IMR-90 (cell line): ENCODE results near the gene VSNL1. TPM values are rescaled to one million over a fixed set of nuclear protein-coding genes. Genes with fewer than 3 reads are reported as not detected.

Source experiments
- ATAC-seq: fragments of 200-7000 bp; cut with Tn5 transposase; 2 replicates; pipeline ENCODE4 v1.9.1; 2020; ENCODE audit warnings: low read depth, mild to moderate bottlenecking, moderate library complexity
- BruUV-seq: library from RNA; stranded (reverse); fragments of 400-500 nt; replicated peaks from 2 replicates; lab custom pipeline; 2021; lab: Mats Ljungman, UMichigan
- CTCF ChIA-PET: fragments of 300-600 bp; formaldehyde crosslinking; extraction: SDS; loops from one replicate; lab custom pipeline; 2021; ENCODE audit warnings: antibody characterized with exemption; lab: Yijun Ruan, JAX
- POLR2A ChIA-PET: fragments of 300-600 bp; sonication (Branson Sonifier 250); formaldehyde crosslinking; loops from one replicate; lab custom pipeline; 2022; ENCODE audit warnings: antibody characterized with exemption; ENCODE audit not compliant: unreplicated experiment; lab: Charles Lee
- DNase-seq: peaks from one replicate; pipeline ENCODE4 v3.0.0; 2013
- H2AFZ ChIP-seq: replicated peaks from 2 replicates; pipeline ENCODE3; 2013; ENCODE audit warnings: low read length, mild to moderate bottlenecking; ENCODE audit not compliant: poor library complexity
- H2AK5ac ChIP-seq: 2 replicates; pipeline ENCODE4 v1.6.1; 2013; ENCODE audit warnings: low read depth, low read length, inconsistent platforms
- H2AK9ac ChIP-seq: replicated peaks from 2 replicates; pipeline ENCODE3; 2013; ENCODE audit warnings: mild to moderate bottlenecking, low read depth, low read length, moderate library complexity; ENCODE audit not compliant: poor library complexity
- H2BK120ac ChIP-seq: 2 replicates; pipeline ENCODE4 v1.6.1; 2013; ENCODE audit warnings: low read depth, low read length, inconsistent platforms
- H2BK15ac ChIP-seq: 3 replicates; pipeline ENCODE4 v1.6.1; 2013; ENCODE audit warnings: low read depth, low read length, inconsistent platforms
- H2BK20ac ChIP-seq: 2 replicates; pipeline ENCODE4 v1.6.1; 2013; ENCODE audit warnings: low read depth, mild to moderate bottlenecking, inconsistent platforms, low read length, moderate library complexity
- H2BK5ac ChIP-seq: 2 replicates; pipeline ENCODE4 v1.6.1; 2013; ENCODE audit warnings: mild to moderate bottlenecking, low read depth, low read length, inconsistent platforms; ENCODE audit not compliant: poor library complexity, severe bottlenecking
- H3K14ac ChIP-seq: replicated peaks from 2 replicates; pipeline ENCODE4 v1.6.1; 2013; ENCODE audit warnings: low read depth, low read length, inconsistent platforms
- H3K18ac ChIP-seq: 2 replicates; pipeline ENCODE4 v1.6.1; 2013; ENCODE audit warnings: low read depth, low read length, control low read depth
- H3K23ac ChIP-seq: 2 replicates; pipeline ENCODE4 v1.6.1; 2013; ENCODE audit warnings: low read depth, low read length, inconsistent platforms
- H3K27ac ChIP-seq: 2 replicates; pipeline ENCODE4 v1.5.1; 2013; ENCODE audit warnings: mild to moderate bottlenecking, control low read depth, low read length; ENCODE audit not compliant: insufficient read depth
- H3K27me3 ChIP-seq: 2 replicates; pipeline ENCODE4 v1.6.1; 2013; ENCODE audit warnings: low read length; ENCODE audit not compliant: control insufficient read depth, insufficient read depth
- H3K36me3 ChIP-seq: 2 replicates; pipeline ENCODE4 v1.6.1; 2013; ENCODE audit warnings: low read length, mixed read lengths; ENCODE audit not compliant: control insufficient read depth, insufficient read depth
- H3K4ac ChIP-seq: 2 replicates; pipeline ENCODE4 v1.6.1; 2013; ENCODE audit warnings: low read depth, low read length, inconsistent platforms
- H3K4me1 ChIP-seq: 2 replicates; pipeline ENCODE4 v1.6.1; 2013; ENCODE audit warnings: low read length, mixed read lengths; ENCODE audit not compliant: control insufficient read depth, insufficient read depth
- H3K4me2 ChIP-seq: 2 replicates; pipeline ENCODE4 v1.6.1; 2013; ENCODE audit warnings: low read depth, mild to moderate bottlenecking, control low read depth, low read length, moderate library complexity
- H3K4me3 ChIP-seq: 2 replicates; pipeline ENCODE4 v1.5.1; 2013; ENCODE audit warnings: low read depth, mild to moderate bottlenecking, control low read depth, low read length, moderate library complexity; ENCODE audit not compliant: insufficient read depth
- H3K56ac ChIP-seq: 2 replicates; pipeline ENCODE4 v1.6.1; 2013; ENCODE audit warnings: low read length, inconsistent platforms; ENCODE audit not compliant: insufficient read depth; ENCODE audit errors: extremely low read depth
- H3K79me1 ChIP-seq, 2 experiments: 2 replicates each; pipeline ENCODE4 v1.6.1; 2013; ENCODE audit warnings: low read length in 2 of 2, inconsistent platforms in 1 of 2, low read depth in 1 of 2
- H3K9ac ChIP-seq: 2 replicates; pipeline ENCODE4 v1.6.1; 2013; ENCODE audit warnings: low read depth, low read length, control low read depth
- H3K9me1 ChIP-seq: 2 replicates; pipeline ENCODE4 v1.6.1; 2013; ENCODE audit warnings: low read length, inconsistent platforms; ENCODE audit not compliant: insufficient read depth
- H3K9me3 ChIP-seq: 2 replicates; pipeline ENCODE4 v1.6.1; 2013; ENCODE audit warnings: low read length; ENCODE audit not compliant: control insufficient read depth, insufficient read depth
- H4K20me1 ChIP-seq: 2 replicates; pipeline ENCODE4 v1.6.1; 2013; ENCODE audit warnings: low read length, inconsistent platforms; ENCODE audit not compliant: insufficient read depth
- H4K5ac ChIP-seq: 2 replicates; pipeline ENCODE4 v1.6.1; 2013; ENCODE audit warnings: mild to moderate bottlenecking, low read depth, low read length, control low read depth
- H4K8ac ChIP-seq, 2 experiments: 2 replicates each; pipeline ENCODE4 v1.6.1; 2013; ENCODE audit warnings: low read depth in 2 of 2, low read length in 2 of 2, control low read depth in 1 of 2, inconsistent platforms in 1 of 2
- H4K91ac ChIP-seq: 2 replicates; pipeline ENCODE4 v1.6.1; 2013; ENCODE audit warnings: low read depth, low read length, inconsistent platforms; ENCODE audit not compliant: insufficient read depth
- BHLHE40 ChIP-seq: fragments of 150-350 bp; IDR thresholded peaks from 2 replicates; pipeline ENCODE4 v1.6.1; 2016; ENCODE audit warnings: mild to moderate bottlenecking, low read depth, low read length
- CEBPB ChIP-seq: IDR thresholded peaks from 2 replicates; pipeline ENCODE4 v1.6.1; 2012; ENCODE audit warnings: low read depth, low read length, improper control_type of control experiment
- CHD1 ChIP-seq: IDR thresholded peaks from 2 replicates; pipeline ENCODE4 v1.6.1; 2012; ENCODE audit warnings: low read depth, low read length, improper control_type of control experiment
- FOS ChIP-seq: fragments of 150-350 bp; IDR thresholded peaks from 2 replicates; pipeline ENCODE4 v1.6.1; 2016; ENCODE audit warnings: low read depth, low read length
- MAFK ChIP-seq: IDR thresholded peaks from 2 replicates; pipeline ENCODE4 v1.6.1; 2012; ENCODE audit warnings: low read depth, low read length, improper control_type of control experiment
- MAZ ChIP-seq: IDR thresholded peaks from 2 replicates; pipeline ENCODE4 v1.6.1; 2012; ENCODE audit warnings: low read depth, mild to moderate bottlenecking, low read length, improper control_type of control experiment, moderate library complexity, borderline replicate concordance
- NFE2L2 ChIP-seq: fragments of 150-350 bp; IDR thresholded peaks from 2 replicates; pipeline ENCODE4 v1.6.1; 2016; ENCODE audit warnings: low read depth, mild to moderate bottlenecking, low read length
- POLR2A ChIP-seq: IDR thresholded peaks from 2 replicates; pipeline ENCODE4 v1.6.1; 2012; ENCODE audit warnings: mild to moderate bottlenecking, low read depth, low read length
- RAD21 ChIP-seq: IDR thresholded peaks from 2 replicates; pipeline ENCODE4 v1.6.1; 2012; ENCODE audit warnings: low read length, improper control_type of control experiment
- RCOR1 ChIP-seq: IDR thresholded peaks from 2 replicates; pipeline ENCODE4 v1.6.1; 2012; ENCODE audit warnings: mild to moderate bottlenecking, low read length, improper control_type of control experiment; ENCODE audit not compliant: insufficient replicate concordance
- RFX5 ChIP-seq: IDR thresholded peaks from 2 replicates; pipeline ENCODE4 v1.8.0; 2012; ENCODE audit warnings: low read depth, mild to moderate bottlenecking, low read length, moderate library complexity
- SMC3 ChIP-seq: fragments of 150-350 bp; IDR thresholded peaks from 2 replicates; pipeline ENCODE4 v1.6.1; 2016; ENCODE audit warnings: low read depth, mild to moderate bottlenecking, antibody characterized with exemption, low read length, moderate library complexity
- WGBS, 2 experiments: methylation state at CpG; one replicate each; pipeline versions ENCODE4 v1.1.5 to v1.1.7; 2013; ENCODE audit warnings: missing lambda C conversion rate in 2 of 2; ENCODE audit not compliant: insufficient read length in 1 of 2; ENCODE audit errors: extremely low coverage in 2 of 2; 5-methylcytosine and 5-hydroxymethylcytosine counted together
- dilution Hi-C: fragments of 300-500 bp; cut with HindIII; formaldehyde crosslinking; loops from one replicate; pipeline ENCODE4 v1.14.3; 2018; ENCODE audit warnings: low sequenced_read_pairs; ENCODE audit not compliant: unreplicated experiment
- in situ Hi-C: fragments of 300-500 bp; cut with MboI; formaldehyde crosslinking; loops from 3 replicates; pipeline ENCODE4 v1.14.3; 2019; ENCODE audit warnings: low sequenced_read_pairs, inconsistent platforms, mixed read lengths
- intact Hi-C: fragments of 100-400 bp; cut with micrococcal nuclease; formaldehyde crosslinking; loops from 2 replicates; pipeline ENCODE4 v1.10.0; 2022
- polyA plus RNA-seq, 3 experiments: library from polyadenylated mRNA; depleted of rRNA; stranded (reverse); fragments of >200 nt; gene quantifications; 2 replicates each; pipeline ENCODE4 v1.2.3, GENCODE V29; 2012; ENCODE audit warnings: low replicate concordance in 1 of 3
- total RNA-seq: library from RNA; depleted of rRNA; stranded (reverse); fragments of >200 nt; gene quantifications from 2 replicates; pipeline ENCODE4 v1.2.3, GENCODE V29; 2012
- TF ChIP-seq, protein P1 (sequence below): fragments of 150-350 bp; IDR thresholded peaks from 2 replicates; pipeline ENCODE4 v1.6.1; 2016; ENCODE audit warnings: low read depth, mild to moderate bottlenecking, low read length, moderate library complexity, borderline replicate concordance
- TF ChIP-seq, protein P2 (sequence below): conservative IDR thresholded peaks from 2 replicates; pipeline ENCODE4 v1.5.1; 2012; ENCODE audit warnings: mild to moderate bottlenecking, low read depth, low read length, improper control_type of control experiment
- TF ChIP-seq, protein P3 (sequence below): fragments of 150-350 bp; IDR thresholded peaks from 2 replicates; pipeline ENCODE4 v1.6.1; 2017; ENCODE audit warnings: mild to moderate bottlenecking, antibody characterized with exemption, low read length, low read depth

VSNL1 gene
- total and polyA plus RNA-seq, 2 of the 4 experiments (the other 2 are of a cell fraction), result 0.32 to 0.36 TPM

DNA sequence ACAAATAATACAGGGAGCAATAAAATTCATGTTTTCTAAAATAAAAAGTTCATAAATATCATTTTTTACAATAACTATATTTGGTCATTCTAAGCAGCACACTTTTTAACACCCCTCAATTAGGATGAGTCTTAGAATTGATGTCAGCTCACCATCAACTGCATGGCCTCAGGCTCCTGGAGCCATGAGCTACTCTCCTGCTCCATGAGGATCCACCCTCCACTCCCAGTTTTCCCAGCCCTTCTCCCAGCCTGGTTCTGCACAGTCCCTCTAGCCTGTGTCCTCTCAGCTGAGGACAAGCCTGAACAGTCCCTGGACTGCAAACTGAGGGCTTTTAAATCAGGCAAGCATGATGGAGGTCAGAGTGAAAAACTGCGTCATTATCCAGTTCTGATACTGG is 124.0 kb downstream of the VSNL1 start:
- no peak overlapping the region for H4K91ac ChIP-seq
- no peak overlapping the region for H2BK5ac ChIP-seq
- POLR2A ChIA-PET, result no interaction called here
- H3K9me3 ChIP-seq, result no peaks in the 10 kb centered on the region
- H3K14ac ChIP-seq, result no peak overlapping the region
- no peak overlapping the region for H3K9ac ChIP-seq
- H3K4me1 ChIP-seq, result no peaks in the 10 kb centered on the region
- no peak overlapping the region for H3K4ac ChIP-seq
- no peaks in the 10 kb centered on the region for H3K27me3 ChIP-seq
- H3K4me3 ChIP-seq, result no peak overlapping the region
- no peaks in the 10 kb centered on the region; the same call in 1 of the 2 replicates for H3K36me3 ChIP-seq
- H3K27ac ChIP-seq, result no peak overlapping the region
- no peaks in the 10 kb centered on the region for H3K9me1 ChIP-seq
- DNase-seq (no peak), ATAC-seq (no peak)
- H3K23ac ChIP-seq, result no peak overlapping the region
- H2AK9ac ChIP-seq, result no peak overlapping the region
- CTCF ChIA-PET, result interaction anchor here (0.6 to 2.5 kb wide), 3 partner anchors 19 to 154 kb away, joined by 3 to 6 read pairs (median 6); no protein-coding TSS in a partner anchor
- no peaks in the 10 kb centered on the region for H3K79me1 ChIP-seq
- no peak overlapping the region for H3K4me2 ChIP-seq
- H2BK15ac ChIP-seq, result no peak overlapping the region
- no peak overlapping the region for H2BK120ac ChIP-seq
- H4K20me1 ChIP-seq, result no peaks in the 10 kb centered on the region
- no peak overlapping the region for H3K56ac ChIP-seq
- no CpG with 5 or more reads among the region's 1 CpG for WGBS, 2 experiments
- intact Hi-C loops (no loop called here), dilution Hi-C loops (no loop called here), in situ Hi-C loops (loop anchor here (25.0 kb wide), 1 partner anchor 902 kb away; no protein-coding TSS in a partner anchor)
- no peak overlapping the region for H2AK5ac ChIP-seq
- no peak overlapping the region for H2AFZ ChIP-seq
- no peak overlapping the region for H4K8ac ChIP-seq
- no peak overlapping the region for H4K5ac ChIP-seq
- TF ChIP-seq RAD21, result no peak
- no peak for TF ChIP-seq NFE2L2
- no peak for TF ChIP-seq RCOR1
- no peak for TF ChIP-seq MAZ
- TF ChIP-seq RFX5, result no peak
- no peak for TF ChIP-seq BHLHE40
- no peak for TF ChIP-seq MAFK
- no peak for TF ChIP-seq POLR2A
- TF ChIP-seq, protein P1, sequence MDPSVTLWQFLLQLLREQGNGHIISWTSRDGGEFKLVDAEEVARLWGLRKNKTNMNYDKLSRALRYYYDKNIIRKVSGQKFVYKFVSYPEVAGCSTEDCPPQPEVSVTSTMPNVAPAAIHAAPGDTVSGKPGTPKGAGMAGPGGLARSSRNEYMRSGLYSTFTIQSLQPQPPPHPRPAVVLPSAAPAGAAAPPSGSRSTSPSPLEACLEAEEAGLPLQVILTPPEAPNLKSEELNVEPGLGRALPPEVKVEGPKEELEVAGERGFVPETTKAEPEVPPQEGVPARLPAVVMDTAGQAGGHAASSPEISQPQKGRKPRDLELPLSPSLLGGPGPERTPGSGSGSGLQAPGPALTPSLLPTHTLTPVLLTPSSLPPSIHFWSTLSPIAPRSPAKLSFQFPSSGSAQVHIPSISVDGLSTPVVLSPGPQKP, result no peak
- no peak for TF ChIP-seq CEBPB
- TF ChIP-seq CHD1, result no peak
- TF ChIP-seq FOS, result no peak
- no peak for TF ChIP-seq SMC3
- TF ChIP-seq, protein P2, sequence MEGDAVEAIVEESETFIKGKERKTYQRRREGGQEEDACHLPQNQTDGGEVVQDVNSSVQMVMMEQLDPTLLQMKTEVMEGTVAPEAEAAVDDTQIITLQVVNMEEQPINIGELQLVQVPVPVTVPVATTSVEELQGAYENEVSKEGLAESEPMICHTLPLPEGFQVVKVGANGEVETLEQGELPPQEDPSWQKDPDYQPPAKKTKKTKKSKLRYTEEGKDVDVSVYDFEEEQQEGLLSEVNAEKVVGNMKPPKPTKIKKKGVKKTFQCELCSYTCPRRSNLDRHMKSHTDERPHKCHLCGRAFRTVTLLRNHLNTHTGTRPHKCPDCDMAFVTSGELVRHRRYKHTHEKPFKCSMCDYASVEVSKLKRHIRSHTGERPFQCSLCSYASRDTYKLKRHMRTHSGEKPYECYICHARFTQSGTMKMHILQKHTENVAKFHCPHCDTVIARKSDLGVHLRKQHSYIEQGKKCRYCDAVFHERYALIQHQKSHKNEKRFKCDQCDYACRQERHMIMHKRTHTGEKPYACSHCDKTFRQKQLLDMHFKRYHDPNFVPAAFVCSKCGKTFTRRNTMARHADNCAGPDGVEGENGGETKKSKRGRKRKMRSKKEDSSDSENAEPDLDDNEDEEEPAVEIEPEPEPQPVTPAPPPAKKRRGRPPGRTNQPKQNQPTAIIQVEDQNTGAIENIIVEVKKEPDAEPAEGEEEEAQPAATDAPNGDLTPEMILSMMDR, result no peak
- TF ChIP-seq, protein P3, sequence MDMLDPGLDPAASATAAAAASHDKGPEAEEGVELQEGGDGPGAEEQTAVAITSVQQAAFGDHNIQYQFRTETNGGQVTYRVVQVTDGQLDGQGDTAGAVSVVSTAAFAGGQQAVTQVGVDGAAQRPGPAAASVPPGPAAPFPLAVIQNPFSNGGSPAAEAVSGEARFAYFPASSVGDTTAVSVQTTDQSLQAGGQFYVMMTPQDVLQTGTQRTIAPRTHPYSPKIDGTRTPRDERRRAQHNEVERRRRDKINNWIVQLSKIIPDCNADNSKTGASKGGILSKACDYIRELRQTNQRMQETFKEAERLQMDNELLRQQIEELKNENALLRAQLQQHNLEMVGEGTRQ, result no peak
- no peak overlapping the region for H2BK20ac ChIP-seq
- H3K18ac ChIP-seq, result no peak overlapping the region
- no TSS peak for BruUV-seq
